ENCODE results near the gene TM9SF4.
A peak's percentile ranks its signal among the peaks of the same experiment; 100 is the strongest.
"Not testable (repeated sequence)": the region's sequence is repeated elsewhere in the genome, so short reads cannot be mapped to it uniquely, and the experiment has no call there.

TM9SF4 gene

GRCh38 chr20:32091888-32092346 lies 17.6 kb upstream of the TM9SF4 start:
- DNase-seq (ENCODE audit: low read depth) = peak; percentile 53

GRCh38 chr20:32098786-32099185 lies 10.7 kb upstream of the TM9SF4 start:
- DNase-seq (ENCODE audit: low read depth) = no peak

- peak; percentile 3 for DNase-seq (ENCODE audit: low read depth)
These were observed 611 bp upstream of the TM9SF4 start for GRCh38 chr20:32108814-32109391.

- DNase-seq (ENCODE audit: low read depth) = no peak
These were observed 725 bp downstream of the TM9SF4 start for GRCh38 chr20:32110173-32110704.

- DNase-seq (ENCODE audit: low read depth) = no peak
These were observed 1.2 kb downstream of the TM9SF4 start for GRCh38 chr20:32110727-32111126.

GRCh38 chr20:32111156-32111686 lies 1.7 kb downstream of the TM9SF4 start:
- no peak for DNase-seq (ENCODE audit: low read depth)

GRCh38 chr20:32111753-32112152 lies 2.2 kb downstream of the TM9SF4 start:
- DNase-seq (ENCODE audit: low read depth) = no peak

- no peak for DNase-seq (ENCODE audit: low read depth)
These were observed 3.3 kb downstream of the TM9SF4 start for GRCh38 chr20:32112841-32113240.

- no peak for DNase-seq (ENCODE audit: low read depth)
These were observed 4.2 kb downstream of the TM9SF4 start for GRCh38 chr20:32113591-32114260.

- DNase-seq (ENCODE audit: low read depth) = no peak
These were observed 4.9 kb downstream of the TM9SF4 start for GRCh38 chr20:32114305-32114960.

- no peak for DNase-seq (ENCODE audit: low read depth)
These were observed 5.8 kb downstream of the TM9SF4 start for GRCh38 chr20:32115211-32115767.

- no peak for DNase-seq (ENCODE audit: low read depth)
These were observed 6.6 kb downstream of the TM9SF4 start for GRCh38 chr20:32116079-32116521.

GRCh38 chr20:32116796-32117195 lies 7.3 kb downstream of the TM9SF4 start:
- DNase-seq (ENCODE audit: low read depth) = not testable (repeated sequence)

GRCh38 chr20:32118427-32118826 lies 8.9 kb downstream of the TM9SF4 start:
- DNase-seq (ENCODE audit: low read depth) = not testable (repeated sequence)

- no peak for DNase-seq (ENCODE audit: low read depth)
These were observed 10.2 kb downstream of the TM9SF4 start for GRCh38 chr20:32119734-32120133.

- DNase-seq (ENCODE audit: low read depth) = not testable (repeated sequence)
These were observed 12.4 kb downstream of the TM9SF4 start for GRCh38 chr20:32121908-32122307.

- no peak for DNase-seq (ENCODE audit: low read depth)
These were observed 13.6 kb downstream of the TM9SF4 start for GRCh38 chr20:32123088-32123487.

- no peak for DNase-seq (ENCODE audit: low read depth)
These were observed 15.5 kb downstream of the TM9SF4 start for GRCh38 chr20:32124916-32125454.

GRCh38 chr20:32125506-32125905 lies 16.0 kb downstream of the TM9SF4 start:
- DNase-seq (ENCODE audit: low read depth) = no peak

- no peak for DNase-seq (ENCODE audit: low read depth)
These were observed 17.4 kb downstream of the TM9SF4 start for GRCh38 chr20:32126919-32127318.

- DNase-seq (ENCODE audit: low read depth) = no peak
These were observed 17.8 kb downstream of the TM9SF4 start for GRCh38 chr20:32127347-32127746.

- DNase-seq (ENCODE audit: low read depth) = no peak
These were observed 18.7 kb downstream of the TM9SF4 start for GRCh38 chr20:32128167-32128566.
